Stomach smooth muscle (tissue), 2 donors: ENCODE measurements around the gene LONRF2.

Source experiments
- H3K27ac ChIP-seq: one replicate; pipeline ENCODE4 v1.7.0; 2013; ENCODE audit warnings: mild to moderate bottlenecking, low read length, inconsistent platforms
- H3K27me3 ChIP-seq, 2 donors: one replicate each; pipeline ENCODE4 v1.7.0; 2013; ENCODE audit warnings: low read length in 2 of 2; ENCODE audit not compliant: insufficient read depth in 2 of 2, control insufficient read depth in 1 of 2
- H3K36me3 ChIP-seq, 2 donors: one replicate each; pipeline ENCODE4 v1.7.0; 2013; ENCODE audit warnings: low read length in 2 of 2; ENCODE audit not compliant: control insufficient read depth in 2 of 2, insufficient read depth in 2 of 2
- H3K4me1 ChIP-seq: one replicate; pipeline ENCODE4 v1.7.0; 2013; ENCODE audit warnings: low read length; ENCODE audit not compliant: control insufficient read depth, insufficient read depth
- H3K4me3 ChIP-seq, 2 donors: one replicate each; pipeline ENCODE4 v1.7.0; 2013; ENCODE audit warnings: low read length in 2 of 2
- H3K9ac ChIP-seq, 2 donors: one replicate each; pipeline ENCODE4 v1.7.0; 2013; ENCODE audit warnings: low read length in 2 of 2, mild to moderate bottlenecking in 1 of 2
- H3K9me3 ChIP-seq, 2 donors: one replicate each; pipeline ENCODE4 v1.7.0; 2013; ENCODE audit warnings: low read length in 2 of 2; ENCODE audit not compliant: control insufficient read depth in 2 of 2
- donor health status: healthy.
- donor health status: Pancreatic carcinoma.

LONRF2 gene

DNA sequence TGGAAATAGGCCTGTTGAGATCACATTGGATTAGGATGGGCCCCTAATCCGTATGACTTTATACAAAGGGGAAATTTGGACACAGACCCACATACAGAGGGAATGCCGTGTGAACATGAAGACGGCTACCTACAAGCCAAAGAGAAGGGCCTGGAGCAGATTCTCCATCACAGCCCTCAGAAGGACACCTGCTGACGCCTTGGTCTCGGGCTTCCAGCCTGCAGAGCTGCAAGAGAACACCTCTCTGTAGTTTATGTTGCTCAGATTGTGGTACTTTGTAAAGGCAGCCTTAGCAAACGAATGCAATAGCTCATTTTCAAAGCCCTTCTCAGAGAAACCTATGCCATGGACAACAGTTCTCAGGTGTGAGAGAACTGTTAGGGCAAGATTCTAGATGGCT, 86.1 kb downstream of the LONRF2 start:
- H3K4me3 ChIP-seq: no peak overlapping the region
- H3K27ac ChIP-seq: no peak overlapping the region
- H3K27me3 ChIP-seq: no peaks in the 10 kb centered on the region
- H3K9me3 ChIP-seq: no peaks in the 10 kb centered on the region
- H3K9ac ChIP-seq: no peak overlapping the region
- H3K36me3 ChIP-seq: no peaks in the 10 kb centered on the region
- peaks cover 2% of the 10 kb centered on the region for H3K4me1 ChIP-seq

DNA sequence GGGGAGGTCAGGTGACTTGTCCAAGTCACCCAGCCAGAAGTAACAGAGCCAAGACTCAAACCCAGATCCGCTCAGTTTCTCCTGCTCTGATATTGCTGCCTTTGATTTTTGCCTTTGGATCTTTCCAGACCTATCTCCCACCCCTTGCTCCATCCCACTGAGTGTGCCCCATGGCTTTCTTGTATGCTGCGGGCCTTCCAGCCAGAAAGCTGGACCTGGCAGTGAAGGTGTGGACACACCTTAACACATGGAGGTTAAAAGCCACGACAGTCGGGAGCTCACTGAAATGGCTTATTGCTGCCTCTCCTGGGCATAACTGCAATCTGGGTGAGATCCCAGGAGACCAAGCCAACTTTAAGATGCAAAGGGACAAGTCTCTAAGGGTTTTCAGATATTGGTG, 86.7 kb downstream of the LONRF2 start:
- no peaks in the 10 kb centered on the region for H3K27me3 ChIP-seq
- no peak overlapping the region for H3K27ac ChIP-seq
- no peaks in the 10 kb centered on the region for H3K9me3 ChIP-seq
- no peak overlapping the region for H3K9ac ChIP-seq
- peaks cover 2% of the 10 kb centered on the region for H3K4me1 ChIP-seq
- no peak overlapping the region for H3K4me3 ChIP-seq
- H3K36me3 ChIP-seq: no peaks in the 10 kb centered on the region

DNA sequence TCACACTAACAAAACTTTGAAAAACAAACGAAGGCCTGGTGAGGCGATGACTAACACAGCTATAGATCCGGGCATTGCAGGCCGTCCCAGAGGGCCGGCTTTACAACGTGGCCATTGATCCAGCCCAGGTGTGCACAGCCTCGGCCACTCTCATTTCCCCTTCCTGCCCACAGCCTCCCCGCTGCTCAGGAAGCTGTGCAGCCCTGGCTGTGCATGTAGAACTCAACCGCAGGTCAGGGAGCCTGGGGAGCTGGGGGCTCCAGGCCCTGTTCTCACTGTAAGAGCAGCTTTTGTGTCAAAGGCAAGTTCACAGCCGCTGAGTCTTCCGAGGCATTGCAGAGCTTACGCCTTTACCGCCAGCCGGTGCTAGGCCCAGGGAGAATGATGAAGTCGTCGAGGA, 87.2 kb downstream of the LONRF2 start:
- Histone ChIP-seq H3K4me3 (no peak overlapping the region), H3K9me3 (no peaks in the 10 kb centered on the region), H3K4me1 (peaks cover 2% of the 10 kb centered on the region), H3K9ac (no peak overlapping the region), H3K27me3 (no peaks in the 10 kb centered on the region), H3K36me3 (no peaks in the 10 kb centered on the region), H3K27ac (no peak overlapping the region)

DNA sequence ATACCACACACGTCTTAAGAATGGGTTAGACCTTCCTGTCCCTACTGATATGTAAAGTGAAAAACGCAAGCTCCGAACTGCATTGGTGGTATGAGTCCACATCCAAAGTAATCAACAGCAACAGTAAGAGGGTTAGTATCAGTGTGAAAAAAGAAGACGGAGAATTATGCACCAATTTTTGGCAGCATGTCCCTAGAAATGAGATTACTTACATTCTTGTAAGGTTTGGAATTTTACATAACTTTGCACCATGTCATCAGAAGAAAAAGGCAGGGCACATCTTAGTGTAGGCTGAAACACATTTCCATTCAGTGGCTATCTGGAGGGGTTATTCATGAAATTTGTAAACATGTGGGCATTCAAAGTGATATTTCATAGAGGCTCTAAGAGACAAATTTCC, 88.2 kb downstream of the LONRF2 start:
- H3K36me3 ChIP-seq: no peaks in the 10 kb centered on the region

DNA sequence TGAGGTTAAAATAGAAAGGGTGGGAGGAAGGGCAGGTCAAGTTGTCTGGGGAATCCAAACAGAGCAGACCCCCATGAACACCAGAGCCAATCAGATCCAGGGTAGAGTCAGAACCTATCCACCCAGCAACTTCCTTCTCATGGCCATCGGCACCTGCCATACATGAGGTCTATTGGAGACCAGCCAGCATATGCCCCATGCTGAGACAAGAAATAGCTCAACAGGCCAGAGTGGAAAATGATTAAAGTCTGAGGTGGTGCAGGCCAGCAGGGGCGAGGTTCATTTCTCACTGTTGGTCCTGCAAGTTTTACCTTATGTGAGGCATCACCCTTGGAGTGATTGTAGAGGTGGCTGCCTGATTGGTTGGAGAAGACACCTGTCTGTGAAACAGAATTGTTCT, 89.2 kb downstream of the LONRF2 start:
- H3K9me3 ChIP-seq: no peaks in the 10 kb centered on the region
- H3K27me3 ChIP-seq: no peaks in the 10 kb centered on the region
- H3K27ac ChIP-seq: no peak overlapping the region
- H3K9ac ChIP-seq: no peak overlapping the region
- no peaks in the 10 kb centered on the region for H3K36me3 ChIP-seq
- peaks cover 2% of the 10 kb centered on the region for H3K4me1 ChIP-seq
- no peak overlapping the region for H3K4me3 ChIP-seq

More for the DNA sequence above, 88.2 kb downstream of the LONRF2 start:
- H3K27me3 ChIP-seq: no peaks in the 10 kb centered on the region
- peaks cover 2% of the 10 kb centered on the region for H3K4me1 ChIP-seq
- no peaks in the 10 kb centered on the region for H3K9me3 ChIP-seq
- H3K27ac ChIP-seq: no peak overlapping the region
- no peak overlapping the region for H3K4me3 ChIP-seq
- no peak overlapping the region for H3K9ac ChIP-seq

DNA sequence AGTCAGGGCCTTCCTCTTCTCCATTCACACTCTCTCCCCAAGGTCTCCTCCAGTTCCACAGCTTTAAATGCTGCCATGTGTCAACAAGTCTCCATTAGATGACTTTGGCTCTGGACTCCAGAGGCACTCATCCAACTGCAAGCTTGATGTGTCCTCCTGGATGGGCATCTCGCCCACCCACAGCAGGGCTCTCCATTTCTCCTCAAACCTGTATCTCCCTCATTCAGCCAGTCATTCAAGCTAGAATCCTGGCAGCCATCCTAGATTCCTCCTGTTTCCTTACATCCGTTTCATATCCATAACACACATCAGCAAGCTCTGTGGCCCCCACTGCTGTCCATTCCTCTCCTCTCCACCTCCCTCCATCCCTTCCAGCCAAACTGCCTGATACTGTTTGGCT, 91.5 kb downstream of the LONRF2 start:
- Histone ChIP-seq H3K4me1 (peaks cover 2% of the 10 kb centered on the region), H3K27ac (no peak overlapping the region), H3K36me3 (no peaks in the 10 kb centered on the region), H3K9ac (no peak overlapping the region), H3K4me3 (no peak overlapping the region), H3K9me3 (no peaks in the 10 kb centered on the region), H3K27me3 (no peaks in the 10 kb centered on the region)

DNA sequence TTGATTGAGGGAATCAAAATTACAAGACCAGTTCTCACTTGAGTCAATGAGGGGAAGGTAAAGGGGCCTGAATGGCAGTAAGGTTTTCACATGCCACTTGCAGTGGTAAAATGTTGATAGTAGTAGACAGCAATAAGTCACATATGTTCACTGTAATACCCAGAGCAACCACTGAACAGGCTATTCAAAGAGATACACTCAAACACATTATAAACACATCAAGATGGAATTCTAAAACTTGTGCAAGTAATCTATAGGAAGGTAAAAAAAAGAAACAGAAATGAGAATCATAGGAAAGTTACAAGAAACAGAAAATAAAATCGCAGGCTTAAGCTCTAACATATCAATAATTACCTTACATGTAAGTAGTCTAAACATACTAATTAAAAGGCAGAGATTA, 93.3 kb downstream of the LONRF2 start:
- peaks cover 2% of the 10 kb centered on the region for H3K4me1 ChIP-seq
- no peaks in the 10 kb centered on the region for H3K9me3 ChIP-seq
- no peaks in the 10 kb centered on the region for H3K36me3 ChIP-seq
- H3K9ac ChIP-seq: no peak overlapping the region
- no peak overlapping the region for H3K4me3 ChIP-seq
- no peak overlapping the region for H3K27ac ChIP-seq
- H3K27me3 ChIP-seq: no peaks in the 10 kb centered on the region

DNA sequence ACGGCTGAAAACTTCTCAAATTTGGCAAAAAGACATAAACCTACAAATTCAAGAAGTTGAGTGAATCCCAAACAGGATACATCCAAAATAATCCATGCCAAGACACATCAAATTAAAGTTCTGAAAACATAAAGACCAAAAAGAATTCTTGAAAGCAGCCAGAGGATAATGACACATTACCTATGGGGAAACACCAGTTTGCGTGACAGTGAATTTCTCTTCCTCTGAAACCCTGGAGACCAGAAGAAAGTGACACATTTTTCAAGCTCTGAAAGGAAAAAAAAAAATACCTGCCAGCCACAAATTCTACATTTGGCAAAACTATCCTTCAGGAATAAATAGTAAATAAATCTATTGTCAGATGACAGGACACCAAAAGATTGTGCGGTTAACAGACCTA, 93.9 kb downstream of the LONRF2 start:
- H3K4me1 ChIP-seq: peaks cover 2% of the 10 kb centered on the region
- H3K27ac ChIP-seq: no peak overlapping the region
- no peak overlapping the region for H3K9ac ChIP-seq
- no peaks in the 10 kb centered on the region for H3K36me3 ChIP-seq
- H3K4me3 ChIP-seq: no peak overlapping the region
- peaks cover 0 to 2% of the 10 kb centered on the region in 2 donors for H3K27me3 ChIP-seq
- no peaks in the 10 kb centered on the region for H3K9me3 ChIP-seq

DNA sequence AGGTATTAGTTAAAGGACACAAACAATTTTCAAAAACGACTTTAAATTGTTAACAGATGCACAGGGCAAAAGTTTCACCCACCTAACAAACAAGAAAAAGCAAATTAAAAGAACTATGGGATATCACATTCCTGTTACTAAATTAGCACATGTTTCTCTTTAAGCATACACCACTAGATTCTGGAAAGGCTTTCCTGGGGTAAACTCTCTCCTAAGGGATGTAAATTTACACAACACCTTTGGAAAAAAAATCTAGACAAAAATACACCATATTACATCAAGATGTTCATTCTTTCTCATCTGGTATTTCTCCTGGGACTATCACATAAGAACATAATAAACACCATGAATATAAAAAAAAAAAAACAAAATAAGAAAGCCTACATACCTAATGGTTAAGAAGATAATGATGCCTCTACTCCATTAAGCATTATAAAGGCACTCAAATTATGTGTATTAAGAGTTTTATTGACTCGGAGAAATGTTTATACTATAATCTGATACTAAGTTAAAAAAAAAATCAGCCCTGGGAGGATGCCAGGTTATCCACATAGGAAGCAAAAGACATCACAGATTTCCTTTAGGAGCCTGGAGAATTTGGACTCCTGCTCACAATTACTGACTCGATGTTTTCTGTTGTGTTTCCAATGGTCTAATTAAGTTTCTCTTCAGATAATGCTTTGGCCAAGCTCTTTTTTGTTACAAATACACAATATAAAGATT, 97.2 kb downstream of the LONRF2 start:
- Histone ChIP-seq H3K9ac (no peak overlapping the region), H3K27me3 (peaks cover 0 to 2% of the 10 kb centered on the region in 2 donors), H3K4me3 (no peak overlapping the region), H3K27ac (no peak overlapping the region), H3K36me3 (no peaks in the 10 kb centered on the region), H3K4me1 (no peaks in the 10 kb centered on the region), H3K9me3 (no peaks in the 10 kb centered on the region)

DNA sequence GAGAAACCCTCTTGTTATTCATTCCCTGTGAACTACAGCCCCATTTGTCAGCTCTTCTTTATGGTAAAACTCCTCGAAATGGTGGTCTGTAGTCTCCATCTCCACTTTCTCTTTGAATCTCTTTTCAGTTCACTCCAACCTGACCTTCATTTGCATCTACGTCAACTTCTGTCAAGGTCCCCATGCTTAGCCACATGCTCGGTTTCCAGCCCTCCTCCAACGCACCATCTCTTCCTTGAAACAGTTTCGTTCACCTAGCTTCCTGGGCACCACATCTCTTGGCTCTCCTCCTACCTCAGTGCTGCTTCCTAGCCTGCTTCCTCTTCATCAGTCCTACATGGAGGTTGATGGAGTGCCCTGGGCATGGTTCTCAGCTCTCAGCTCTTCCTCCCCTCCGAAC, 98.8 kb downstream of the LONRF2 start:
- Histone ChIP-seq H3K4me3 (no peak overlapping the region), H3K4me1 (no peaks in the 10 kb centered on the region)

More for the DNA sequence above, 98.8 kb downstream of the LONRF2 start:
- H3K9ac ChIP-seq: no peak overlapping the region
- no peaks in the 10 kb centered on the region for H3K9me3 ChIP-seq
- H3K27ac ChIP-seq: no peak overlapping the region
- H3K36me3 ChIP-seq: no peaks in the 10 kb centered on the region
- H3K27me3 ChIP-seq: peaks cover 0 to 2% of the 10 kb centered on the region in 2 donors
